Measurements from ENCODE around the gene KLHDC3.

- TF ChIP-seq KDM1A (IDR thresholded peaks at IDR 0.05; ENCODE audit: borderline replicate concordance, low read length) (no peak), USF2 (IDR thresholded peaks at IDR 0.05; ENCODE audit: low read length) (no peak)
Observed at GRCh38 chr6:43020847-43021246, 6.8 kb downstream of the KLHDC3 start.

Measured in H1 (cell line).